Fibroblast of pulmonary artery (primary cell): Measurements from ENCODE around the gene TTI1.

Source experiments
- DNase-seq: peaks from one replicate; pipeline ENCODE4 v3.0.0-alpha.2; 2010; ENCODE audit warnings: low read depth
- H3K4me3 ChIP-seq: replicated peaks from 2 replicates; pipeline ENCODE4 v1.5.1; 2011; ENCODE audit warnings: low read depth, mild to moderate bottlenecking, control low read depth, low read length, moderate library complexity
- TF ChIP-seq, protein P1 (sequence below): IDR thresholded peaks from 2 replicates; pipeline ENCODE4 v1.5.1; 2011; ENCODE audit warnings: mild to moderate bottlenecking, control low read depth, low read length, inconsistent platforms; ENCODE audit errors: missing control alignments

The TTI1 gene

DNA sequence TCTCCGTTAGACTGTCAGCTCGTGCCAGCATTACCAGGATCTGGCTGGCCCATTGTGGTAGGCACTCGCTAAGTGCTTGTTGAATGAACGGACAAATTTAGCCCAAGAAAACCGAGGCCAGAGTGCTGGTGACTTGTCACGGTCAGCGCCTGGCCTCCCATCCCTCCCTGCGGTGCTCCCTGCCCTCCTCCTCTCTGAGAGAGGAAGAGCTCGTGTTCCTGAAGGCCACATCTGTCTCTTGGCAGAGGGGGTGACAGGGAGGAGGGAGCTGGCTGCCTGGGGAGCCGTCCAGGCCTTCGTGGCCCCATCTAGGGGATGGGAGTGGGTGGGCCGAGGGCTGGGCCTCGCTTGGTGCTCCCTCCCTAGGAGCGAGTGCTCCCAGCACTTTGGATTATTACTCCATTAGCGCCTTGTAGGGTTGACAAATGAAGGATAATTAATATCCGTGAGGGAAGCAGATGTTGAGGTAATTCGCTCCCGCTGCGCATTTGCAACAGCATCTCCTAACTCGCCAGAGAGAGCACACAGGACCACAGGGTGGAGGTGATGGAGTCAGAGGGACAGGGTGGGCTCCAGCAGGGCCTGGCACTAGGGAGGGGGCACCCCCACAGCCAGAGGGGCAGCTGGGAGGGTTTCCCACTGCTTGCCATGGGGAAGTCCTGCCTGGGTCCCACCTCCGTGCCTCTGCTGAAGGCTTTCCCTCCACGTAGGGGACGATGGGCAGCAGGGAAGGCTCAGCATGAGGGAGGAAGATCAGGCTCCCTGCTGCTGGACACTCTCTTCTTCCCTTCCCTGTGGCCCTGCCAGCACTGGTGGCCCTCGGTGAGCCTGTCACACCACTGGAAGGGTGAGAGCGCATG is 93.3 kb downstream of the TTI1 start:
- DNase-seq: no peak
- TF ChIP-seq, protein P1, sequence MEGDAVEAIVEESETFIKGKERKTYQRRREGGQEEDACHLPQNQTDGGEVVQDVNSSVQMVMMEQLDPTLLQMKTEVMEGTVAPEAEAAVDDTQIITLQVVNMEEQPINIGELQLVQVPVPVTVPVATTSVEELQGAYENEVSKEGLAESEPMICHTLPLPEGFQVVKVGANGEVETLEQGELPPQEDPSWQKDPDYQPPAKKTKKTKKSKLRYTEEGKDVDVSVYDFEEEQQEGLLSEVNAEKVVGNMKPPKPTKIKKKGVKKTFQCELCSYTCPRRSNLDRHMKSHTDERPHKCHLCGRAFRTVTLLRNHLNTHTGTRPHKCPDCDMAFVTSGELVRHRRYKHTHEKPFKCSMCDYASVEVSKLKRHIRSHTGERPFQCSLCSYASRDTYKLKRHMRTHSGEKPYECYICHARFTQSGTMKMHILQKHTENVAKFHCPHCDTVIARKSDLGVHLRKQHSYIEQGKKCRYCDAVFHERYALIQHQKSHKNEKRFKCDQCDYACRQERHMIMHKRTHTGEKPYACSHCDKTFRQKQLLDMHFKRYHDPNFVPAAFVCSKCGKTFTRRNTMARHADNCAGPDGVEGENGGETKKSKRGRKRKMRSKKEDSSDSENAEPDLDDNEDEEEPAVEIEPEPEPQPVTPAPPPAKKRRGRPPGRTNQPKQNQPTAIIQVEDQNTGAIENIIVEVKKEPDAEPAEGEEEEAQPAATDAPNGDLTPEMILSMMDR: no peak
- no peak overlapping the region for H3K4me3 ChIP-seq

DNA sequence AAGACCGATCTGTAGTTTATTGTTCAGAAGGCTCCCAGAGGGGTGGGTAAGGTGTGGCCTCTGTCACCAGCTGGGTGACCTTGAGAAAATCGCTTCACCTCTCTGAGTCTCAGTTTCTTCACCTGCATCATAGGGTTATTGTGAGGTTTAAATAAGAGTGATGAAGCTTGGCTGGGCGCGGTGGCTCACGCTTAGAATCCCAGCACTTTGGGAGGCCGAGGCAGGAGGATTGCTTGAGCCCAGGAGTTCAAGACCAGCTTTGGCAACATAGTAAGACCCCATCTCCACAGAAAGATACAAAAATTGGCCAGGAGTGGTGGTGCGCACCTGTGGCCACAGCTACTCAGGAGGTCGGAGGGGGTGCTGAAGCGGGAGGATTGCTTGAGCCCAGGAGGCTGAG is 94.3 kb downstream of the TTI1 start:
- TF ChIP-seq, protein P1: no peak
- H3K4me3 ChIP-seq: no peak overlapping the region
- no peak for DNase-seq

DNA sequence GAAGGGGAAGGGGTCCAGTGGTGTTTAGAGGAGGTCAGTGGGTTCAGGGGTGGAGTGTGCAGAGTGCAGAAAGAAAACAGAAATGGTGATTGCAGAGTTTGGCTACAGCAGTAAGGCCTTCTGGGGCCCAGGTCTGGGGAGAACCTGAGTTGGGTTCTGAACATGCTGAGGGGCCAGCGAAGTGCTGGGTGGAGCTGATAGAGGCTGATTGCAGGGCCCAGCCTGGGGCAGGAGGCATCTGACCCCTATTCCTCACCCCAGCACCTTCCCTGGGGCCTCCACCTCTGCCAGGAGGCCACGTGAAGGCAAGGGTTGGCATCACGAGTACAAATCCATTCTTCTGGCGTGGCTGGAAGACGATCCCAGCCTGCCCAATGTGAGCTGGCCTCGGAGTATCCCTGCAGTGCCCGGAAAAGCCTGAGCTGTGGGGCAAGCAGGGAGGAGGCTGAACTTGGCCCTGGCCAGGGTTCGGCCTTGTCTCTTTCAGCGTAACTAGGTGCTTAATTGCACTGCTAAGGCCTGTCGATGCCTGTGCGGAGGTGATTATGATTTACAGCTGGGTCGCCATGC is 95.0 kb downstream of the TTI1 start:
- H3K4me3 ChIP-seq: no peak overlapping the region
- DNase-seq: no peak
- TF ChIP-seq, protein P1: no peak

DNA sequence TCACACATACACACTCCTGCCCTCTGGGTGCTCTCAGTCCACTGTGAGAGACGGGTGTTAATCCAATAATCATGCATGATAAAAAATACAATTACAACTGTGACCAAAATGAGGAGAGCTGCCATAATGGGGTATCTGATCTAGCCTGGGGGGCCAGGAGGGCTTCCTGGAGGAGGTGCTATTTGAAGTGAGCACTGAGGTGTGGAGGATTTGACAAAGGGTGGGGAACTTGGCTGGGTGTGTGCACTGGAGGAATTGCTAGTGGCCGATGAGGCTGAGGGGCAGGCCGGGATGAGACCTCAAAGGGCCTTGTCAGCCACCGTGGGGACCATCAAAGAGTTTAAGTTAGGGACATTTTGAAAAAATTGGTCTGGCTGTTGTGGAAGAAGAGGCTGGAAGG is 95.6 kb downstream of the TTI1 start:
- TF ChIP-seq, protein P1: no peak
- DNase-seq: no peak
- H3K4me3 ChIP-seq: no peak overlapping the region

DNA sequence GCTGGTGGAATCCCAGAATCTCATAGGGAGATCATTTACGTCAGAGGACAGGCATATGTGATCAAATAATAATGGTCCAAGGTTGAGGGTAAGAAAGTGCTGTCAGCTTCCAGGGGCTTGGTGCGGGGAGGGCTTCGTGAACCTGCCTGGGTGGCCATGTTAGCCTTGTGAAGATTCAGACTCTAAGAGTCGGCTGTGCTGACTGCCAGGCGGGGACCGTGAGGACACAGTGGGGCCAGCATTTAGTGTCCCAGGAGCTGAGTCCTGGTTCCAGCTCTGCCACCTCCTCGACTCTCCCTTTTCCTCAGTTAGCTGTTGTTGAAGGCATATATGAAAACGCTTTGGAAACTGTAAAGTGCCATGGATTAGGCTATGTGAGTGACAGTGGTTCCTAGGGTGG is 96.8 kb downstream of the TTI1 start:
- TF ChIP-seq, protein P1: no peak

DNA sequence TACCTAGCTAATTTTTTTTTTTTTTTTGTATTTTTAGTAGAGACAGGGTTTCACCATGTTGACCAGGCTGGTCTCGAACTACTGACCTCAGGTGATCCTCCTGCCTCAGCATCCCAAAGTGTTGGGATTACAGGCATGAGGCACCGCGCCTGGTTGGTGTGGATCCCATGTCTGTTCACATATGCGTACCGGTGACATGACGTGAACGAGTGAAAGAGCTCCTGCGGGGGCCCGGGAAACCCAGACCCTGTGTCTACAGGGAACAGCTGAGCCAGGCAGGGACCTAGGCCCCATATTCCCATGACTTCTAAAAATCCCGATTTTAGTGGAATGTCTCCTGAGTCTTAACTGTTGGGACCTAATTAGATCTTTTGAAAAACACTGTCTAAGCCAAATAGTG is 97.2 kb downstream of the TTI1 start:
- DNase-seq: no peak
- TF ChIP-seq, protein P1: no peak
- H3K4me3 ChIP-seq: no peak overlapping the region

More for the DNA sequence above, 96.8 kb downstream of the TTI1 start:
- no peak overlapping the region for H3K4me3 ChIP-seq
- no peak for DNase-seq
